LHCN-M2 (cell line): ENCODE results near the gene AGT. TPM values are rescaled to one million over a fixed set of nuclear protein-coding genes. Genes with fewer than 3 reads are reported as not detected.

Source experiments
- DNase-seq: peaks from one replicate; pipeline ENCODE4 v3.0.0-alpha.2; 2012; ENCODE audit warnings: low read depth
- polyA plus RNA-seq: library from polyadenylated mRNA; unstranded; fragments of >200 nt; gene quantifications from one replicate; pipeline ENCODE4 v1.2.1, GENCODE V29; 2012; ENCODE audit warnings: missing spikeins
- total RNA-seq: library from RNA; depleted of rRNA; stranded (reverse); fragments of >200 nt; gene quantifications from 2 replicates; pipeline ENCODE4 v1.2.3, GENCODE V29; 2014; rRNA removed

Gene AGT
- 0.19 and 1.4 TPM in 2 replicates for total RNA-seq
- polyA plus RNA-seq, result 3.5 TPM

DNA sequence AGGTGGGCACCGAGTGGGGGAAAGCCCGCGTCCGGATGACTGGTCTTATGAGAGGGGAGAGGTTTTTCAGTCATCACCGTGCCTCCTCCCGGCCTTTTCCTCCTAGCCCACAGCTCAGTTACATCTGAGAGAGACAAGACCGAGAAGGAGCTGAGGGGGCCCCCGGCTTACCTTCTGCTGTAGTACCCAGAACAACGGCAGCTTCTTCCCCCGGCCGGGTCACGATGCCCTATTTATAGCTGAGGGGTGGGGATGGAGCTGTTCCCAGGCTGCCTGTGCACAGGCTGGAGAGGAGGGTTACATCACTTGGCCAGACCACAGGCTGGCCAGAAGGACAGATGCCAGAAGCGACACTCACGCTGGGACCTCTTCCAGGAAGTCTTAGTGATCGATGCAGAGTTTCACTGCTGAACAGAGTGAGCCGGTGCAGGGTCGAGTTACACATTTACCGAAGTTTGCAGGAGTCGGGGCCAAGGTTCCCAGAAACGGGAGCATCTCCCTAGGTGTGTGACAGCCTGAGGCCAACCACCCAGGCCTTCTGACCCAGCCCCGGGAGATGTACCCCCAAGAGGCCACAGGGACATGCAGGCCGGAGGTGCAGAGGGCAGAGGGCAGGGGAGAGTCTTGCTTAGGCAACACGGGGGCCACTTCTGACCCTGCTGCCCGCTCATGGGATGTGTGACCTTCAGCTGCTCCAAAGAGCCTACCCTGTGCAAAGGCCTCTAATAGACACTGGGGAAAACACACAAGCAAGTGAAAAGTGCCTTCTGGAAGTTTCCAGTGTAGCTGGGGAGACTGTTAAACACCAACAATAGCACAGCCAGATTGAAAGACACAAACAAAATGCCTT is at the start of gene AGT:
Gene AGT (minus strand): TSS at position 208 of the 850 bp plus-strand sequence. CDS start 3,299 bp downstream, outside the sequence.
- peak; percentile 67 for DNase-seq

DNA sequence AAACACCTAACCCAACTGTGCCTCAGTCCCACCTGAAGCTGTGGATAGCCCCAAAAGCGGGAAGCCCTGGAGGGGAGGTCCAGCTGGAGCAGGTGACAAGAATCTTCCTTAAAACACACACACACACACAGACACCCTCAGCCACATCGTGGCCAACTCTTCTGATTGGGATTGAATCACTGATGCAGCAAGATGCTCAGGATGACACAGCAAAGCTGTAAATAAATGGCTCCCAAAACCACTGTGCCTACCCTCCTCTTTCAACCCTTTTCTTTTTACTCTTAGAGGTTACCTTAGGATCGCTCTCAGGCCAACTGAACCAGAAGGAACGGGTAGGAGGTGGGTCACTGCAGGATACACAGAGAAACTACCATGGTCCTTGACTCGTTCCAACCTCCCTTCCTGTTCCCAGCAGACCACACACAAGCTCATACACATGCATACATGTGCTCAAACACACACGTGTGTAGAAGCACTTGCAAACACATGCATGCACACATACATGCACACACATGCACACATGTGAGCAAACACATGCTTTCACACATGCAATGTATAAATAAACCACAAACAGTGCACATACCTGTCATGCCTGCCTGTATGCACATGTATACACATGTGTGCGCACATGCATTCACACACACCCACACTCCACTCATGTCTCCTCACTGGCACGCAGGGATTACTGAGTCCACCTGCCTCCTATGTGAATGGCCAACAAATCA is 47.7 kb upstream of the AGT start:
- DNase-seq, result no peak

DNA sequence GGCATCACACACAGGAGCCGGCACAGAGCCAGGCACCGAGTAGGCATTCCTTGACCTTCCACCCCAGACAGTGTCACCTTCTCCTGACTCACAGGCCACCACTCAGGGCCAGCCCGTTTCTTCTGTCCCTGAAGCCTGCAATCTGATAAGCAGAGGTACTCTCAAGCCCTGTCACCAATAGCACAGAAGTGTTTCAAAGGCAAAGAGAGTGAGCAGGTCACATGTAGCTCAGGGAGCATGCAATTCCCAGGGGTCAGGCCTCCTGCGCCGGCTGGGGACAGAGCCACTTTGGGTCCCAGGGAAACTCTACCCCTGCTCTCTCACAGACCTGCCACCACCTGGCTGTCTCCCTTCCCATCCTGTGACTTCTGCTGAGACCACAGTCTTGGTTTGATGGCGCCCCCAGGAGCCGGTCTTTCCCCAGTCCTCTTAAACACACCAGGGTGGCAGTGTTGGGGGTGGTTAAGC is 46.5 kb upstream of the AGT start:
- no peak for DNase-seq

DNA sequence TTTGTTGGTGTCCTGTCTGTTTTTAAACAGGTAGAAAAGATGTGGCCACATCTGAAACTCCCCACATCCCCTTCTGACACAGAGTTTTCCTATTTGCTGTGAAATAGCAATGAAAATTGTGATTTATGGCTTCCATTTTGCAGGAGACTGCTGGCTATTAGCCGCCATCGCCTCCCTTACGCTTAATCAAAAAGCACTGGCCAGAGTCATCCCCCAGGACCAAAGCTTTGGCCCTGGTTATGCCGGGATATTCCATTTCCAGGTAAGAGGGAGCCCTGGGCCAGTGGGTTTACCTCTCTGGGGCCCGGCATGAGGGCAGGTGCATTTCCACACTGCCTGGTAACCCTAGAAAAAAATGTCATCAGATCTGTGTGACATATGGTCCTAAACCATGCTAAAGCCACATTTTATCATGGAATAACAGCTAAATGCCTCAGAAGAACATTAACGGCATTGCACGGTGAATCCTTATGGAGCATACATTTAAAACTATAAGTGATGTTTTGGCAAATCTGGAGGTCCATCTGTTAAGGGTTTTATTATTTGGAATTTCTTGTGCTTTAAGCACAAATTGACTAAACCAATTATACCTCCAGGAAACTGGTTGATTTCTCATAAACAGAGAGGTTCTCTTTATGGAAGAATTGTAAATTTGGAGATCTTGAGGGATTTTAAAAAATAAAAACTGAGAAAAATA is 45.6 kb upstream of the AGT start:
- no peak for DNase-seq

DNA sequence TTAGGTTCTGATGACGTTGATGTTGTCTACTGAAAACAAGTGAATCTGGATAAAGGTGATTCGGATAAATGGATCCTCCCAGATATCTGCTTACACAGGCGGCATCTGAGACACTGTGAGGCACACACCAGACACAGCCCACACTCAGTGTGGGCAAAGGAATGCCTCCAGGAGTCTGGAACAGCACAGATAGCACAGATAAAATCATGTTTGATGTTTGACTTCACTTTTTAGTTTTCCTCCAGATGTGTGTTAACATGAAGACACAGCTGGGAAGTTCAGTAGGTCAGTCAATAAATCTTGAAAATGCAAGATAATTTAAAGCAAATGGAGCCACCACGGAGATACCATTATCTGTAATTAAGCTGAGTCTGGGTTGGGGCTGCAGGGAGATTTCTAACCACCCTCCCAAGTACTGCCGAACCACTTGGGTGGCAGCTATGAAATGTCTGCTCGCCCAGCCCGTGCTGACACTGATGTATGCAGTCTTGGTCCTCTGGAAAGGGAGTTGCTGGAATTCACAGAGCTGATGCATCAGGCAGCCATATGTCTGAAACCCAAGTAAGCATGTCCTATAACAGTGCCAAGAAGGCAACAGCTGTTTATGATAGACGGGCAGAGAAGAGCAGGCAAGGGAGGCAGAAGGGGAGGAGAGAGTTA is 44.9 kb upstream of the AGT start:
- peak; percentile 19 for DNase-seq

DNA sequence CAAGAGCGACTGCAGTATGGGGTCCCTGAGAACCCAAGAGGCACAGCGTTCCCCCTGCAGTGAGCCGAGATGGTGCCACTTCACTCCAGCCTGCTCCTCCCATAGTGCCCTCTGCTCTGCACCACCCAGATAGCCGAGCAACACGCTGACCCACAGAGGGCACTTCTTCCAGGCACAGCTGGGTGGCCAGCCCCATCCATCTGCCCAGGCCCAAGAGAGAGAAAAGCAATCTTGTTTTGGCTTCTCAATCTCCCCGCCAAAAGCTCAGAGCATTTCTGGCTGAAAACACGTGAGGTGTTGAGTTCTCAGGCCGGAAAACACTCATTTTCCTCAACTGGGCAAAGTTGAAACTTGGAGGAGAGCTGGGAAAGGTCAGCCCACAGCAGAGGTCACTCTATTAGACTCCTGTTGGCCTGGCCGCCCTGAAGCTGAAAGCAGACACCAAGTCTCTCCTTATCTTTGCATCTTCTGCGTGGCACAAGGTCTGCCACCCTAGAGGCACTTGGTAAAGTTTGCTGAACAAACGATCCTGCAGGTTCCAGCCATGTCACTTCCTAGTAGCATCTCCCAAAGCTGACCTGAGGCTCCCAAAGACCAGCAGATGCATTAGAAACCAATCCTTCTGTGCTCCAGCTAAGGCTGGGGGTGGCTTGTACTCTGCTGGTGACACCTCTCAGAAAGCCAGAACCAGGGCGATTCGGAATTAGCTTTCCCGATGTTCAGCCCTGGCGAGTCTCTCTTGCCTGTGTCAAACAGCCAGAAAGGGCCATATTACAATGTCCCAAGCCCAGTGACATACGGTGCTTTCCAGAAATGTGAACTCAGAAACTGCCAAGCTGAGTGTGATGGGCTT is 44.2 kb upstream of the AGT start:
- no peak for DNase-seq

DNA sequence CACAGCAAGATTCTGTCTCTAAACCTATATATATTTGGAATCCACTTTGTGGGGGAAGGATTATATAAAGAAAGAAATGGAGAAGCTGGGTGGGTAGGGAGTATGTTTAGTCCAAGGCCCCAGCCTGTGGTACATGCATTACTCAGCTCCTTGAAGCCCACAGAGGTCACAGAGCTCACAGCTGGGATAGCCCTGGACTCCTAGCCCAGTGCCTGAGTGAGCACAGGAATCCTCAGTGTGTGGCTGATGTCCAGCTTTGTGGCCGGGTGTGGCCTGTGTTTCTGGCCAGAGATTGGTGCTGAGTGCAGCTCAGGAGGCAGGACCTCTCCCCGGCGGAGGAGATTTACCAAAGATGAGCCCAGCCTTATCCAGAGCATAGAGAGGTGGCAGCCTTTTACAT is 40.9 kb upstream of the AGT start:
- DNase-seq, result peak; percentile 73

DNA sequence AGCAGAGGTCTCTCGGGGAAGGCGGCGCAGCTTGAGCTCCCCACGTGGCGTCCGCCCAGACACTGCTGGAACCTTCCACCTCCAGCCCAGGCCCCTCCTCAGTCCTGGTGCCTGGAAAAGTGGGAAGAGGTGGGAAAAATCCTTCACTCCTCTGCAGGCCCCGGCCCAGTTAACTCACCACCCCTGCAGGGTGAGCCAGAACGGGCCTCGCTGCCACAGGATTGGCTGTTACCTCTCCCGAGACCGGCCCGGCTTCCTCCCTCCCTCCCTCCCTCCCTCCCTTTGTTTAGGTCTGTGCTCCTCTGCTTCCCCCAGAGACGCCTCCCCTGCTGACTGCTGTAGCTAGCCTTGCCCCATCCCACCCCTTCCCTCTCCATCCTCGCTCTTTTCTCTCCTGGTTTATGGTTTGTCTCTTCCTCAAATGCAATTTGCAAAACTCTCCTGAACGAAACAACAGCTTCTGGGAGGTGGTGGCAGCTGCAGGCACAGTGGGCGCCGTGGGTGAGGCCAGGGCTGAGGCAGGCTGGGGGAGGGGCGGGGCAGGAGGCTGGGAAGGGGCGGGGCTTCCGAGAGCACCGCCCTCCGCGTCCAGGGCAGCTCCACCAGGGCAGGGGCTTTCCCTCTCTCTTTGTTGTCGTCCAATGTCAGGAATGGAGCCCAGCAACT is 39.8 kb upstream of the AGT start:
- no peak for DNase-seq

DNA sequence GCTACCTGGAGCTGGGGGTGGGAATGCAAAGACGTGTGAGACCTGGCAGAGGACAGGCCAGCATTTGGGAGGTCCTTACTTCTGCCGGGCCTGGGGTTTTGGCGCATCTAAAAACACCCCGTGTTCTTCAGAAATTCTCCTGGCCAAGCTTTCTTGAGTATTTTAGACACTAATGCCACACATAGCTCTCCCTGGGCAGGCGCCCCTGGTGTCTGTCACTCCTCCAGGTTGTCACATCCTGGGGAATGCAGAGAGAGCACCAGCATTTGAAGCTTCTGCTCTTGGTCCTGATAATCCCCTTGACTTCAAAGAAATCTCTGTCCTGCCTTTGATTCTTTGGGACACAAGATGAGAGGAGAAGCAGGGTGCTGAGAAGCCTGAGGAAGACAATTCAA is 39.3 kb upstream of the AGT start:
- DNase-seq, result no peak

DNA sequence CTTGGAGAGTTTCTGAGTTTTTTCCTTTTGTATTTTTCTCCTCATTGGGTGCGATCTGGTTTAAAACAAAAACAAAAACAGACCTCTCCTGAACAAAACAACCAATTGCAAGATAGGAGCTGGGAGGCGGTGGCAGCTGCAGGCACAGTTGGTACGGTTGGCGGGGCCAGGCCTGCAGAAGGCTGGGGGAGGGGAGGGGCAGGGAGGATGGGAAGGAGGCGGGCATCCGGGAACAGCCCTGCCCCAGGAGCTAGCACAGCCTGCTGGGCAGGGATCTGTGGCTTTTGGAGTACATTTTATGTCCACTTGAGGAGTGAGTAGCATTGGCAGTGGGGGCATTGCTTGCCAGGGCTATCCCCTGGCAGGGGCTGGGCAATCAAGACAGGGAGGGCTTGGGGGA is 38.5 kb upstream of the AGT start:
- DNase-seq, result peak; percentile 46

DNA sequence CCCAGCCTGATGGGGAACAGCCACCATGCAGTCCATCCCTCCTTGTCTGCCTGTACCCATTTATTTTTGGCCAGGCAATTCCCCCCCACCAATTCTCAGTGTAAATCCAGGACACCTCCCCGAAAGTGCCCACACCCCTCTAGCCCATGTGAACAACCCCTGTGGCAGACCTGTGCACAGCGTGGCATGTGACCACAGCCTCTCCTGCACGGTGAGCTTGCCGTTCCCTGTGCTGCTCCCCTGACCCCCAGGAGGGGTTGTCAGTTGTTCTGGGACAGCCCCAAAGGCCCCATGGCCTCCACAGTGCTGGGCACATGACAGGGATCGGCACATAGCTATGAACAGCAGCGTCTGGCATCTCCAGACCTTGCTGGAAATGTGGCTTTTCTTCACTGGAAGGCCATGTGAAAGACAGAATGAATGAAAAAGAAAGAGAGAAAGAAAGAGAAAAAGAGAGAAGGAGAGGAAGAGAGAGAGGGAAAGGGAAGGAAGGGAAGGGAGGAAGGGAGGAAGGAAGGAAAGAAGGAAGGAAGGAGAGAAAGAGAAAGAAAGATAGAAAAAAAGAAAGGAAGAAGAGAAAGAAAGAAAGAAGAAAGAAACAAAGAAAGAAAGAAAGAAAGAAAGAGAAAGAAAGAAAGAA is 37.2 kb upstream of the AGT start:
- DNase-seq, result no peak

DNA sequence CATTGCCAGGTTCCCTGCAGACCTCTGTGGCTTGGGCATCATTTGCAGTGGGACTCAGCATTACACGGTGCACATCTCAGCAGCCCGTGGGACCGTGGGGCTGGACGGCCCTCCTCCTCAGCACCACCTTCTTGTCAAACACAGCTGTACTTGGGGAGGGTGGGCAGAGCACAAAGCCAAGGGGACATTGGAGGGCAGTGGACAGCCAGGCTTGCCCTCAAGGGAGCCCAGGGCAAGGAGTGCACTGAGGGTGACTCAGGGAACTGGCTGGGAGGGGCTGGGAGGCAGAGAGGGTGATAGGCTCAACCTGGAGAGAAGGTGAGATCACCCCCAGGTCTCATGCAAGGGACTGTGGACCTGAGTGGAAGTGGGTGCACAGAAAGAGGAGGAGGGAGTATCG is 36.7 kb upstream of the AGT start:
- no peak for DNase-seq

DNA sequence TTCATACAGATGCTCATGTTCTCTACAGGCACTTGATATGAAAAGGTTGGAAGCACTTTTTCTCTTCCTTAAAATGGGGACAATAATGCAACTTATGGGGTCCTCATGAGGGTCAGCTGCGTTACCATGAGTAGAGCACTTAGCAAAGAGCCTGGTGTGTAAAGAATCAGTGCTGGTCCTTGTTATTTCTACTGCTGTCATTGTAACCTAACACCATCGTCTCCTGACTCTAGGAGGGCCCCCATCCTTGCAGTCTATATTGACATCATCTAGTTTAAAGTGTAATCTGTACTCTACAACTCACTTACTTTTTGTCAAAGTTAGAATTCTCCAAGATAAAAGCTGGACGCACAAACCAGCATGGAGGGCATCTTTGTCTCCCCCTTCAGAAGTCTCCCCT is 35.7 kb upstream of the AGT start:
- DNase-seq, result no peak

DNA sequence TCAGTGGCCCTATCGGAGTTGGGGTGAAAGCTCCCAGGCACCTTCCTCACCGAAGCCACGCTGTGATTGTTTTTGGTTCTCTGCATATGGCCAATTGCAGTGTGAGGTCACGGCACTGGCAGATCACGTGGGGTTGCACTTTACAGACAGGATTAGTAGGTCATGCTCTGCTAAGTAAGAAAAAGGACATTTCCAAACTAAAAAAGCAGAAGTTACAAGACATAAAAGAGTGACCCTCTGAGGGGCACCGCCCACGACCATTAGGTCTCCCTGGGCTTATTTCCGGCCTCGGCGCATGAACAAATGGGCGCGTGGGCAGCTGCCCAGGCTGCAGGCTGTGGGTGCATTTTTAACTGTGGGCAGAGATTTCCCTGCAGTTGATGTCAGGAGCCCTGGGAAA is 35.2 kb upstream of the AGT start:
- no peak for DNase-seq

DNA sequence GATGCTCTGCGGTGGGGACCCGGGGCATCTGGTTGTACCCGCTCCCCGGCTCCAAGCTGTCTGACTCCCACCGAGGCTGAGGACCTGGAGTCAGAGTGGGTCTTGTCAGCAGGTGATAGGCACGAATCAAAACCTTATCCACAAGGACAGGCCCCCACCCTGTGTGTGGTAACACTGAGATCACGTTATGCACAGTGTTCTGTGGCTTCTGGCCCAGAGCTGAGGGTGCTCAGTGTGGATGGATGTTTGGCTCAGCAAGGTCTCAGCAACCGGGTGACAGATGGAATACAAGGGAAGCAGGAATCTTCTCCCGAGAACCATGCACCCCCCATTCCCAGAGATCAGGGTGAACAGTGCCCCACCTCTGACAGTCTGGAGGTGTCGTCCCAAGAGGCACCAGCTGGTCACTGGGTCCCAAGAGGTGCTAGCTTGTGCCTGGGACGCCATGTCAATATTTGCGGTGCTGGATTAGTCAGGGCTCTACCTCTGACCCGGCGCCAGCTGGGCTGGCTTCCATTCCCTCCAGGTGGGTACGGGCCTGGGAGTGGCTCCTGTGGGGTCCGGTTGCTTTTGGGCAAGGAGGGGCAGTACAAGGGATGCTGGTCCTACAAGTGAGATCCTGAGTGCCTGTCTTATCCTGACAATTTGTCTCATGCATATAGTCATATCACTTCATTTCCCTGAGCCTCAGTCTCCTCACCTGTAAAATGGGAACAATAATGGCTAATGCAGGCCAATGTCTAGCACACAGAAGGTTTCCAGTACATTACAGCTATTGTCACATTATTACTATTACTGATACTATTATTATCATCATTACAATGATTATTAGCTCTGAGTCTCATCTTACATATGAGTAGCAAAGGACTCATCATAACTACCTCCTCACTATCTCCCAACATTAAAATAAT is 34.2 kb upstream of the AGT start:
- no peak for DNase-seq

DNA sequence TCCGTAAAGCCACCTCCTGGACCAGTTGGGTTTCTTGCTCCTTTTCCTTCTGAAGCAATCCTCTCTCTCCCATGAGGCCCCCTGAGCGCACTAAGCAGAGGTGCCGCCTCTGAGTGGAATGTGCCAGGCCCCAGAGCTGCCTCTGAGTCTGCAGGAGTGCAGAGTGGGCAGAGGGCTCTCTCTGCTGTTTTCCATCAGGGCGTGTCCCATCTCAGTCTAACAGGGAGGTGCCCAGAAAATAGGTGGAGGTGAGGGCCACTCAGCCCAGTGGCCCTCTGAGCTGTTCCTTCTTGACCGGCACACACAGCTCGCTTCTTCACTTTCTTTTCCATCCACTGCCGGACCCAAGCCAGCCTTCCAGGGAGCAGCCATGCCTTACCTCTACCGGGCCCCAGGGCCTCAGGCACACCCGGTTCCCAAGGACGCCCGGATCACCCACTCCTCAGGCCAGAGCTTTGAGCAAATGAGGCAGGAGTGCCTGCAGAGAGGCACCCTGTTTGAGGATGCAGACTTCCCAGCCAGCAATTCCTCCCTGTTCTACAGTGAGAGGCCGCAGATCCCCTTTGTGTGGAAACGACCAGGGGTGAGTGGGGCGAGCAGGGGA is 33.3 kb upstream of the AGT start, which contains the start of gene CAPN9:
Gene CAPN9 (plus strand): TSS at position 262 of the 604 bp plus-strand sequence. CDS start 109 bp downstream, at position 371.
- no peak for DNase-seq

DNA sequence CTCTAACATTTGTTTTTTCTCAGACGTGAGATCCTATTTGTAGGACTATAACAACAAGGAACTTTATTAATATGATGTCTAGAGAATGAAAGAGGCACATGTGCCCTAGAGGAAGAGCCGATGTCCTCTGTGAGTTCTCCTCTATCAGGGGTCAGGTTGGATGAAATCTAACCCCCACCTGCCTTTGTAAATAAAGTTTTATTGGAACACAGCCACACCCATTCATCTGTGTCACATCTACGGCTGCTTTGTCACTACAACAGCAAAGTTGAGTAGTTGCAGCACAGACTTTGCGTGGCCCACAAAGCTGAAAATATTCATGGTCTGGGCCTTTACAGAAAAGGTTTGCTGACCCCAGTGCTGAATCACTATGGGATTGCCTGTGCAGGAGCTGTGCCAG is 32.7 kb upstream of the AGT start:
- no peak for DNase-seq

DNA sequence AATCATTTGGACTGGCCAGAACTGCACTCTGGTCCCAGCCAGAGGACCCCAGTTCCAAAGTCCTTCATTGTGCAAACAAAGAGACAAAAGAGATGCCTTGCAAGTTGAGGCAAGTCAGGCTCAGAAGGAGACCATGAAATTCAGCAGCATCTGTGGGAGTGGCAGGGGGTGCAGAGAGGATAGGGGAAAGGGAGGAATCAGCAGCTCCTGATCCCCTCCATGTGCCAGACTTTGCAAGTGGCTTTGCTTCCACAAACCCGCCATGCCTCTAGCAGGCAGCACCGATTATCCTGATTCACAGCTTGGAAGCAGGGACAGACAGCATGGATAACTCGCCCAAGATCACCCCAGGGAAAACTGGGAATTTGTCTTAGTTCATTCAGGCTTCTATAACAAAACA is 31.1 kb upstream of the AGT start:
- DNase-seq, result no peak
